Stimulated activated CD8-positive, alpha-beta memory T cell treated with anti-CD3 and anti-CD28 coated beads, Interleukin-15, amount 100 ng/mL, for 24 hours (primary cell): ENCODE measurements around the gene PLXDC2.

Experiments
- DNase-seq: peaks from one replicate; pipeline ENCODE4 v3.0.0-alpha.2; 2020; ENCODE audit warnings: low read depth

Gene PLXDC2

DNA sequence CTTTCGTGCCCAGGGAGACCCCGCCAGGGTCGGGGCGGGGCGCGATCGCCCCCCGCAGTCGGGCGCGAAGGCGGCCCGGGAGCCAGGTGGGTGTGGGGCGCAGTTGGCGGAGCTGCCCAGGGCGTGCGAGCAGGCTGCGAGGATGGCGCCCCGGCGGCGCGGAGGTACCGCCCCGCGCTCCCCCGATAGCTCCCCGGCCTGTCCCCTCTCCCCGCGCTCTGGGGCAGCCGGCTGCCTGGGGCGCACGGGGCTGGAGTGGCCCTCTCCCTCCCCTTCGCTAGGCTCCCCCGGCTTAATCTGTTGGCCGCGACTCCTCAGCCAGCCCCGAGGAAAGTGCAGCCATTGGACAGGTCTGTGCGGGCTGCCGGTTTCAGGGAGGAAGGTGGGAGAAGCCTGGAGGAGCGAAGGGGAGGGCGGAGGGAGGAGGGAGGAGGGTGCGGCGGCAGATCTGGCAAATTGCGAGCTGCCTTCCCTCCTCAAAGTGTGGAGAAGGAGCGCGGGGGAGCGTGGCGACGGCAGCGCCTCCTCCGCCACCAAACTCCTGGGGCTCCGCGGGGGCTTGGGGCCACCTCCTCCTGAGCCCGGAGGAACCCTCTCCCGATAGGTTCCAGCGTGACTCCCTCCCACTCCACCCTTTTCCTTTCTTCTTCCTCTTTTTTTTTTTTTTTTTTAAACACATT lies 361 bp upstream of the PLXDC2 start:
- no peak for DNase-seq

DNA sequence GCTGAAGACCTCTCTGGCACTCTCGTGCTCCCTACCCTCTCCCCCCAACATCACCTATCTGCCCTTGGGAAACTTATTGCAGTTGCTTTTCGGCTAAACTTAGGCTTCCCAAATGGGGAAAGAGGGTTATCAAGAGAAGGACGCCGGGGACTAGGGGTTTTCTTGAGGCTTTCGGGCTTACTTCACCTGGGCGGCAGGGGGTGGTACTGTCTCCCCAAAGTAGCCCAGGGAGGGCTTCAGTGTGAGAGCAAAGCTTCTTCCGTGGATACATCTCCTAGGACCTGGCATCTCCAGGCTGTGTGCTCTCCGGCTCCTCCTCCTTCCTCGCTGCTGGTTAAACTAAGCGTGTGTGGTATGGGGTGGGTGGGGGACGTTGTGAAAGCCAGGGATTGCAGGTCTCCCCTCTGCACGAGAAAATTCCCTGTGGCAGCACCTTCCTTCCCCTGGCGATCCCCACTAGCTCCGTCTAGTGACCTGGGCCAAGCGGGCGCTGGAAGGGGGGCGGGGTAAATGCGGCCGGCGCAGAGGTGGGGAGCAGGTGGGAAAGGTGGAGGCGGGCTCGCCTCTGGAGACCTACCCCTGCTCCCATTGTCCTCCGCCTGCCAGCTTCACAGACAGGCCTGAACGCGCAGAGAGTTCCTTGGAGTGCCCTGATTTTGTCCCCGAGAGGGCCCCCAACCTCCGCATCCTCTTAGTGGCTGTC lies 1.1 kb downstream of the PLXDC2 start:
- DNase-seq = no peak

DNA sequence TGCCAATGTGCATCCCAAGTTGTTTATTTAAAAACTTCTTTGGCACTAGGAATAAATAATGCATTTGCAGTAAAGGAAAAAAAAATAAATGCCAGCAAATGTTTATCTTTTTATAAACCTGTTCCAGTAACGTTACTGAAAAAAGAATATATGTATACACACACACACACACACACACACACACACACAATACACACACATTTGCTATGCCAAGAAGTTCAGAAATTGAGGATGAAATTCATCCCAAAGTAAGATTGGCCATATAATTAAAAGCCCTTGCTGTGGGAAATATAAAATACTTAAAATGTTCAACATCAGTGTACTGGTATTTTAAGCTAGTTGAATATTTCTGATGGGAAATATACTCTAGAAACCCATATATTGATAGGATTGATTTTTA lies 2.6 kb downstream of the PLXDC2 start:
- DNase-seq = no peak

DNA sequence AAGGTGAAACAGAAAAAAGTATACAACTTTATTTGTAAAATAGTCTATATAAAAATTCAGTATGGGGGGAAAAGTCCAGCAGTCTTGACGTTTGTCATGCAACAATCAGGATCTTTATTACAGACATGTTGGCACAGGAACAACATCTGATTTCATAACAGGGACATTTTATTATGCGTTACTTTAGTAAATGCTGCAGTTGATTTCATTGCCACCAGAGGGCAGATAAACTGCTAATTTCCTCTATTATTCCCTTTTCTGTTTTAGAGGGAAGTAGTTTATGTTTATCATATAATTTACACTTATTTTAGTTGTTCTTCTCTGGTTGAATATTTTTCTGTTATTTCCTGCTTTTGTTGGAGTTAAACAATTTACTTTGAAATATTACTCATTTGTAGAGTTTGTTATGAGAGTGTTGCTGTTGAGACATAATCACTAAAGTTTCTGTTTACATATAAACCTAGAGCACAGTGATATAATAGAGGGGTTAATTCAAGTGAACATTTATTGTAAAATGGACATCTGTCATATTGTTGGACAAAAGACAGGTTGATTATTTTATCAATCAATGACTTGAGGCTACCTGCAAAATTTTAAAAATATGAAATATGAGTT lies 3.3 kb downstream of the PLXDC2 start:
- DNase-seq = no peak

DNA sequence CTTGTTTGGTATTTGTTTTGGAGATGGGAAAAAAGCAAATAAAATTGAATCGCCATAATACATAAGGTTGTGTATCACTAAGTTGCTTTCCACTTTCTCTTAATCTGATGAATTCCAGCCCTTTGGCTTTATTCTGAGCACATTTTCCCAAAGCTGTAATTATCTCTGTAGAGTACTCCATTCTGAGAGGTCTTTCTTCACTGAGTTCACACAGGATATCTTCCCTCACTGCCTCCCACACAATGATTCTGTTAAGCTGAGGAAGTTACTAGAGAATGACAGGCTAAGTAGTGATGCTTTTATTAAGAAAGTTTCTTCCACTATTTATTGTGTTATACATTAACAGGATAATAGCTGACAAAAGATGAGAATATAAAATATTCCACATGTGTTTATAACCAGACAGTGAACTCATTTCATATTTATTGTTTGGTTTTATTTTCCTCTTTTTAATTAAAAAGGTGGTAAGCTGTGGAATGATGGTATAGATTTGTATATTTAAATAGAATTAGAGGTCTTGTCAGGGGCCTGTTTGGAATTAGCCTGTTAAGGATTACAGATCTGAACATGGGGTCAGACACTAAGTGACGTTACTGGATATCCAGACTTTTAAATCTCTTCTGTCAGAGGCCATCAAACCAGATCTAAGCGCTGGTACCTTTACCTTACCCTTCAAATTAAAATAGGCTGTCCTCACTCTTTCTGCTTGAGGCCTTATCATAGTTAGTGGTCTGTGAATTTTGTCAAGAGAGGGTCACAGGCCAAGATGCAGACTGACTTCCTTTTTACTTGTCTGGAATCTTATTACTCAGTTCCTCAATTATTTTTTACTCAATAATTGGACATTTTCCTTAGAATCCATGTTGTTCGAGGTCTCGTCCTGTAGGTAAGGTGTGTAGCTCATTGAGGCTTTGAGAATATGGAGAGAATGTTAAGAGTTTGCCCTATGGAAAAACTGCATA lies 8.4 kb downstream of the PLXDC2 start:
- DNase-seq = no peak

DNA sequence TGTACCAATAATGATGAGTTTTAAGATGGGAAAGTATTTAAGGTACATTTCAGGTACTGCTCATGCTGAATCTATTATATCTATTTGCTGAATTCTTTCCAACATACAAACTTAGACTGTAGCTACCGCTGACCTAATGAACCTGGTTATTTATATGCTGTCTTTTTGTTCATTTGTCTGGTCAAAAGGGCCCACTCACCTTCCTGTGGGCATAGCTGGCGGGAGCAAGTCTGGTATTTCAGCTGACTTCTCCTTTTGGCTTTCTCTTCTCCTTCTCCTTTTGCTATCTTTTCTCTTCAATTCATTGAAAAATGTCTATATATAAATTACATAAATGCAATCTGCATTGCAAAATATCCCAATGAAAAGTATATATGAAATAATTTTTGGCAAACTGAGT lies 9.5 kb downstream of the PLXDC2 start:
- DNase-seq = no peak

DNA sequence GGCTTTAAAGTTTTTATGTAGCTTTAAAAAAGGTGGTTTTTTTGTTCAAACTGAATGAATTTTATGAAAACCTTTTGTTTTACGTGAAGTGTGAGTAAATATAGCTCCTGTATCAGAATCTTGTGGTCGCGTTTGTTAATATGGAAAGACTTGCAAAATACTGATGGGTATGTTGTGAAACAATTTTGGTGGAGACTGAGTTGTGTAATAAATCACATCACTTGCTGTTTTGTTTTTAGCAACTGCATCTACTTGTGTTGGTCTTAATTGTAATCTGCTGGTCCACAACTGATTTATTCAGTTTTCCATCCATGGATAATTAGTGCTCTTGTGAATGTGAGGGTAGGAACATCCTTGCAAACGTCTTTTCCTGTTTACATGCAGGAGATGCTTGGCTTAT lies 10.5 kb downstream of the PLXDC2 start:
- DNase-seq = no peak

DNA sequence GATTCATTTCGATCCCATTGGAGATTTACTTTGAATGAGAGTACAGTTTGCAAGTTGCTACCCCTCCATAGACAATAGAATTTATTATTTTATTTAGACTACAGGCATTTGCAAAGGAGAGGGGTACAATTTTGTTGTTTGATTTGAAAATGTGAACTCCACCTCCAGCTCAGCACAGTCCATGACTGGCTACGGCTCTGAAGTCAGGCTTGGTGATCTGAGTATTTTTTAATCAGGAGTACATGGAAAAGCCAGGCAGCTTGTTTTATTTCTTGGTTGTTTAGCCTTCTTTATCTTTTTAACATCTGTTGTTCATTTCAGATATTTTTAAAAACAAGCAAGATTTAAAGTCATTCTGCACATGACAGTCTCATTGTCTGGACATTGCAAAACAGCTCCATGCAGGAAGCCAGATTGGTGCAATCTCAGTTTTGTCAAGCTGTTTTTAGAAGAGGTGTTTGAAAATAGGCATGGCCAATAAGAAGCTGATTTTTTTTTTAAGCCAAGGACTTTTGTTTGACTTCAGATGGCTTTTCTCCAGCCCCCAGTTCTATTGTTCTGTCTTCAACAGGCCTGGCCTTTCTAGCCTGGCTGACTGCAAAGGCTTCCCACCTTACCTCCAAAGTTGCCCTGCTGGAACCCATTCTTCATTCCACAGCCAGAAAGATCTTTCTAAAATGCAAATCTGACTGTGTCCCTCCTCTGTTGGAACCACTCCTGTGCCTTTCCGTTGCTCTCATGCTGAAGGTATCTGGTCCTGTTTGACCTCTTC lies 12.2 kb downstream of the PLXDC2 start:
- no peak for DNase-seq

DNA sequence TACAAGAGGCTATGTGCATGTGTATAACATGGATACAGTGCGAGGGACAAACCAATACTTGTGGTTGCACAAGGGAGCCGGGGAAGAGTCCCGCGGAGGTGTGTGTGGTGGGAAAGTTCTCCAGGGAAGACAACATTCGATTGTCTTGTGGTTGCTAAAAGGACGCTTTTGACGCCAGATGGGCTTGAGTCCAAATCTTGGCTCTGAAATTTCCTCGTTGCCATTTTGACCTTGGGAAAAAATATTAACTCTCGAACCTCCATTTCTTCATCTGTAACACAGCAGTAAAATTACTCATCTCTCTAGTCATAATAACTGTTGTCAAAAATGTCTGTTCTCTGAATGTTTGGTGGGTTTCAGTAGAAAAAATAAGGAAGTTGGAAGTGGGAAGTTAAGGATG lies 16.5 kb downstream of the PLXDC2 start:
- DNase-seq = no peak

DNA sequence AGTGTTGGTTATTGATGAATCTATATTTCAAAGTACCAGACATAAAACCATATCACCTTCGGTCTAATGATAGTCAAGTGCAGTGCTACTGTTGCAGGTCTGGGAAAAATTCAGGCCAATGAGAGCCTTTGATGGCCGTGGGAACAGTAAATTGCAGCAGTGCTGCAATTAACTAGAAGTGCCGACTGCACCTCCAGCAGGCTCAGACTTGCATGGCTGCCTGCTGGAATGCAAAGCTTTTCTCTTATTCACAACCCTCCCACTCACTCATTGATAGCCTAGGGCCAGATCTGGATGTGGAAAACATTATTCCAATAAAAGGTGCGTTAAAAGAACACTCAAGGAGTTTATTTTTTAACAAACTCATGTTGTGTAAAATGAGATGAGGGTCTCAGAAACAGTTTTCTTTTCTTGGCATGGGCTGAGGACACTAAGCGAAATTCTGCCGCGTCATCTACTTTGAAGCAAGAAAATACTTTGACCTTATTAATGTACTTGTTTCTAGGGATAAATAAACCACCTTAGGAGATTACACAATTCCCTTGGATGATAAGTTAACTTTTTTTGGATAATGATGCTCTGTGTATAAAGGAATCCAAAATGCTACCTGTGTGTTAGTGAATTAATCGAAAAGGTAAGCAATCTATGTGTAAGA lies 17.1 kb downstream of the PLXDC2 start:
- no peak for DNase-seq

DNA sequence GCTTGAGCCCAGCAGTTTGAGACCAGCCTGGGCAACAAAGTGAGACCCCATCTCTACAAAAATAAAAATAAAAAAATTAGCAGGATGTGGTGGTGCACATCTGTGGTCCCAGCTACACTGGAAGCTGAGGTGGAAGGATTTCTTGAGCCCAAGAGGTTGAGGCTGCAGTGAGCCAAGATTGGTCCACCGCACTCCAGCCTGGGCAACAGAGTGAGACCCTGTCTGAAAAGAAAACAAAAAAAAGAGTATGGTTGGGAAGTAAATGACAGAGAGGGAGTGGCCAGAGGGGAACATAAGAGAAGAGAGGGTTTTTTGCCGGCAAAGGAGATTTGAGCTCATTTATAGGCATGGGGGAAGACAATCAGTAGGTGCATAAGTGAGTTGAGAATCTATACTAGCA lies 19.7 kb downstream of the PLXDC2 start:
- no peak for DNase-seq

DNA sequence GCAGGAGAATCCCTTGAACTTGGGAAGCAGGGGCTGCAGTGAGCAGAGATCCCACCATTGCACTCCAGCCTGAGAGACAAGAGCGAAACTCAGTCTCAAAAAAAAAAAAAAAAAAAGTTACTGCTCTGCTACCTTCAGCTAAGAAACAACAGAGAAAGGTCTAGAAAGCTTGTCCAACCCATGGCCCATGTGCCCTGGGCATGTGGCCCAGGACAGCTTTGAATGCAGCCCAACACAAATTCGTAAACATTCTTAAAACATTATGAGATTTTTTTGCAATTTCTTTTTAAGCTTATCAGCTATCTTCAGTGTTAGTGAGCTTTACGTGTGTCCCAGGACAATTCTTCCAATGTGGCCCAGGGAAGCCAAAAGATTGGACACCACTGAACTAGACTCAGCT lies 22.9 kb downstream of the PLXDC2 start:
- no peak for DNase-seq

DNA sequence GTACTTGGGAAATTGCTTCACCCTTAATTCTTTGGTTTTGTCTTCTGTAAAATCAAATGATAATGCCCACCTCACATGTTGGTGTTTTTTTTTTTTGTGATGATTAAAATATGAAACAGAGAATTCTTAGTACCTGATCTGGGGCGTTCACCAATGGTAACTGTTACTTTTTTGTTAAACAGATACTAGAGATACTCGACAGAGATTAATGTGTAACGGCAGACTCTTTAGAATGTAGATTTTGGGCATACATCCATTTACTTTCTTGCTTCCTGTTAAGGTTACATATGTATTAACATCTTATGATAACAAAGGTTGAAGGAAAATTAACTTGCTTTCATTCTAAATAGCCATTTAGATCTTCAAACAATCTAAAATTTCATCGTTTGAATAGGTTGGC lies 23.3 kb downstream of the PLXDC2 start:
- no peak for DNase-seq

DNA sequence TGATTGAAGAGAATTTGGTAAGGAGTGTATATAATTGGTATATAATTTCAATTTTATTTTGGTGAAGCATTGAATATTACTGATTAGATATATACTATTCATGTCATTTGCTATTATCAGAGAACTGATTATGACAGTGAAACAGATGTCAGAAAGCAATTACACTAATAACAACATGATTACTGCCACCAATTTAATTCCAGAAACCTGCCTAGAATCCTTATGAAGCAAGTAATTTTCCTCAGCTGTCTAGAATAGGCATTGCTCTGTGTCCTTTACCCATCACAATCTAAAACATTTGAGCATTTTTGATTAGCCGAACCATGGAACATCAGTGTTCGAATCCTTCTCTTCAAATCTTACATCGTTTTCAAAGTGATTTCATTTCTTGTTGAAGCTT lies 24.5 kb downstream of the PLXDC2 start:
- no peak for DNase-seq

DNA sequence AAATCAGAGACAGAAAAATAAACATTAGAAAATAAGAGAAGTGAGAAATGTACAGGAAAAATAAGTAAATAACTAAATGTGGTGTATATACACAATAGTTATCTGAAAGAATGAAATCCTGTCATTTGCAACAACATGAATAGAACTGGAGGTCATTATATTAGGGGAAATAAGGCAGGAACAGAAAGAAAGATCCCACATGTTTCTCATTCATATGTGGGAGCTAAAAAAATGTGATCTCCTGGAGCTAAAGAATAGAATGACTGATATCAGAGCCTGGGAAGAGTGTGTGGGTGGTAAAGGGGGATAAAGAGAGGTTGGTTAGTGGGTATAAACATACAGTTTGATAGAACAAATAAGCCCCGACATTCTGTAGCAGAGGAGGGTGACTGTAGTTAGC lies 27.3 kb downstream of the PLXDC2 start:
- no peak for DNase-seq

DNA sequence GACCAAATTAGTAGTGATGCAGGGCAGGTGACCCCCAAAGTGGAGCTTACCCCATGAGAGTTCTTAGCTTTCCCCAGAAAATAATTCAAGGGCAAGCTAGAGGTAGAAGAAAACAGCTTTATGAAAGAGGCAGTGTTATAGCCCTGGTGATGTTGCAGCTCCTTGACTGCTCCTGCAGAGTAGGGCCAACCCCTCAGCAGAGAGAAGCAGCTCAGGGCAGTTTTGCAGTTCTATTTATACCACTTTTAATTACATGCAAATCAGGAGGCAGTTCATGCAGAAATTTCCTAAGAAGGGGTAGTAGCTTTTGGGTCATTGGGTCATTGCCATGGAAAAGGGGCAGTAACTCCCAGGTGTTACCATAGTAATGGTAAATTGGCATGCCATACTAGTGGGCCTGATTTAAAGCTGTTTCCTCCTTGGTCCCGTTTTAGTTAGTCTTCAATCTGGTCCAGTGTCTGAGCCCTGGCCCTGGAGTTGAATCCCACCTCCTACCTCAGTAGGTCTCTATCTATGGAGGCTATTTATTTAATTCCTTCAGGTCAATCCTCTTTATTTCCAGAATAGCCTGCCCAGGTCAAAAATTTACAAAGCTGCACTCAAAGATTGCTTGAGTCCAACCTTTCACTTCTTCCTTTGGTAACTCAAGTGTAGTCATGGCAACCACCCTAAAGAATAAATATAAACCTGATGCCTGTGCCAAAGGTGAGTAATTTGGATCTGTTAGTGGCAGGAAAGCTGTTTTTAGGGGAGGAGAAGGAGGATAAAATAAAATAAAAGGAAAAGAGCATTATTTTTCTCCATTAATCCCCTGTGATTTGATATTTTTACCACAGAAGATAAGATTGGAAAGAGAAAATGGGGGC lies 29.5 kb downstream of the PLXDC2 start:
- no peak for DNase-seq

DNA sequence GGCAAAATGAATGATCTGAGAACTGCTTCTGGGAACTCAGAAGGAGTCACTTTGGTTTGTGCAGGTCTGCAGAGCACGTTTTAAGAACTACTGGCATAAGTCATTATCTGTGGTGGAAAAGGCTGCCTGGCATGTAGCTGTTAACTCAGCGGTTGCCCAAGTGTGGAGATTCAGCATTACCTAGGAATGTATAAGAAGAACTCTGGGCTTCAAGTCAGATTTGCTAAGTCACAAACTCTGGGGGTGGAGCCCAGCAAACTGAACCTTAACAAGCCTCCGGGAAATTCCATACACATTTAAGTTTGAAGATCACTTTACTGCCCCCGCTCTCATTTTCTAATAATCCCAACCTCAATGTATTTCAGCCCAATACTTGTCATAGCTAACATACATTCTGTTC lies 31.1 kb downstream of the PLXDC2 start:
- DNase-seq = no peak

DNA sequence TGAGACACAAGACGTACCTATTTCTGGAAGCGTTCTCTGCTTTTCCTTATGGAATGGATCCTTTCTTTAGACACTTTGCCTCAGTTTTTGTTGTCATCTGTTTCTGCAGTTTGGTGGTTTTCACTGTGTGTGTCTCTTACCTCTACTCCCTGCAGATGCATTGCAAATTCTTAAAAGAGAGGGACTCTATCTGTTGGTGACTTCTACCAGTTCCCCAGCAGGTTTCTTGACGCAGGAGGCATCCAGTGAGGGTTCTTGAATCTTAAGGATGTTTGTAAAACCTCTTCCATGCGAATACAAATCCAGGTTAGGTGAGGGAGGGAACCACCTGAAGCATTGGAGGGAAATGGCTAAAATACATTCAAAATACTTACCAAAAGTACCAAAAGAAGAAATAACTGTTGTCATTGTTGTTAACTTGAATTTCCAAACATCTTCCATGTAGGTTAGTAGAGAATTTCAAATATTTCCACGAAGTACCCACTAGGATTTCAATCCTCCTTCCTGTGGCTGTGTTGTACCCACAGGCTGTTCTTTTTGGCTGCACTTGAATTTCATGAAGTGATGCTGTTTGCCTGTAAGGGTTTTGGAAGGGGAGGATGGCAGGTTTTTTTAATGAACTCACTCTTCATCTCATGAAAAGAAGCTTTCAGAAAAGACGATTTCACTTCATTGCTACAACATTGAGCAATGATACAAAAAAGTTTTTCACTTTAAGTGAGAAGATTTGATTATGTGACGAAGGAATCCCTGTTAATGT lies 32.2 kb downstream of the PLXDC2 start:
- DNase-seq = no peak

DNA sequence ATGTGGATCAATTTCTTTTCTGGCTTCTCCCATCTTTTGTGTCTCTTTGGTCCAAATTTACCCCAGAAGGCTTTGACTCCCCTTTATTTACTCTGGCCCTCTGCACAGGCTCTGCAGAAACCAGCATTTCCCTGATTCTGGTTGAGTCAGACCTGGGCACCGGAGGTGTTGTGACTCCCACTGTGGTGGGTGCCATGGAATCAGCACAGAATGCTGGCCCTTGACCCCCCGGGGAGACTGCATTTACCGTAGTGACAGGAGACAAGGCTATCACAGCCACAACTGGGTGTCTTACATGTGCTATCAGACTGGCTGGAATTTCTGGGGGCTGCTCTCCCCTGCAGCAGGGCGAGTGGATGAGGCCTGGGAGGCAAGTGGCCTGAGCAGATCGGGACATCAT lies 37.6 kb downstream of the PLXDC2 start:
- DNase-seq = no peak
